ENCODE data around the gene FOSL2.

FOSL2 gene

GRCh38 chr2:28444956-28445355 lies 52.3 kb downstream of the FOSL2 start:
- no peaks in the 10 kb centered on the region for H3K27me3 ChIP-seq (replicated peaks)
- no peaks in the 10 kb centered on the region for H3K36me3 ChIP-seq (replicated peaks)
- in situ Hi-C loops (cut with HindIII; ENCODE audit: low pct_ligation_motif_present, low sequenced_read_pairs) = no loop called here
- H3K27ac ChIP-seq = no peak overlapping the region
- DNase-seq = no peak
- TF ChIP-seq CTCF (IDR thresholded peaks at IDR 0.05; ENCODE audit: low read depth, low read length, missing control alignments) = no peak
- H3K4me3 ChIP-seq (ENCODE audit: low read depth, low read length) = no peak overlapping the region

DNA sequence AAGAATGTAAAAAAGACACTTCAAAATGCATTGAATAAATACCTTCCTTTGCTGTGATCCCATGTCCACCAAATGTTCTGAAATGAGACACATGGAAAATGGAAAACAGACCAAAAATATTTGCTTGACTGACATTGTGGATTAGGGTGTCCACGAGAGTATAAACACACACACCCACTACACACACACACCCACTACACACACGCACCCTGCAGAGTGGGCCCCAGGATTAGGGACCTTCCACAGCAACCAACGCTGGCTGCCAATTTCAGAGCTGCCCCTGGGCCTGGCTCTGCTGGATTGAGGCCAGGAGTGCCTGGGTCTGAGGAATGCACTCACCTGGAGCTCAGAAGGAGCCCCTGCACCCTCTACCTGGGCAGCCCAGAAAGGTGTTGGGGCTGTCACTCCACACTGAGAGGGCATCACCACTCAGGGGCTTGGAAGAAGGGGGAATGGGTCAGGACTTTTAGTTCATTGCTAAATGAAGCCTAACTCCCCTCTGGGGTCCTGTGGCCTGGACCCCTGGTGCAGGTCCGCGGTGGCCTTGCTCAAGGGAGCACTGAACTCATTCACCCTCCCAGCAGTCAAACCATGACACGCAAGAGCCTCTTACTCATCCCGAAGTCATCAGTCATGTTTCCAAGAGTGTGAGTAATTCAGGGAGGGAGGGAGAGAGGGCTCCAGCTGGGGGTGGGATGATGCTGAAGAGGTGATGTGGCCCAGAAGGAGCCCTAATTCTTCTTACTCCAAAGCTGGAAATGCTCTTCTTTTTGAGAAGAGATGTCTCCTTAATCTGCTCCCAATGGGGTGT lies 53.0 kb downstream of the FOSL2 start:
- peak overlapping the region; percentile 78 for H3K27ac ChIP-seq
- peak; percentile 95 for DNase-seq
- H3K27me3 ChIP-seq (replicated peaks) = no peaks in the 10 kb centered on the region
- TF ChIP-seq CTCF (IDR thresholded peaks at IDR 0.05; ENCODE audit: low read depth, low read length, missing control alignments) = no peak
- H3K36me3 ChIP-seq (replicated peaks) = no peaks in the 10 kb centered on the region
- in situ Hi-C loops (cut with HindIII; ENCODE audit: low pct_ligation_motif_present, low sequenced_read_pairs) = no loop called here
- no peak overlapping the region for H3K4me3 ChIP-seq (ENCODE audit: low read depth, low read length)

GRCh38 chr2:28446531-28446930 lies 53.9 kb downstream of the FOSL2 start:
- TF ChIP-seq CTCF (IDR thresholded peaks at IDR 0.05; ENCODE audit: low read depth, low read length, missing control alignments) = no peak
- H3K36me3 ChIP-seq (replicated peaks) = no peaks in the 10 kb centered on the region
- in situ Hi-C loops (cut with HindIII; ENCODE audit: low pct_ligation_motif_present, low sequenced_read_pairs) = no loop called here
- no peak overlapping the region for H3K4me3 ChIP-seq (ENCODE audit: low read depth, low read length)
- DNase-seq = no peak
- H3K27ac ChIP-seq = peak overlapping the region; percentile 78
- no peaks in the 10 kb centered on the region for H3K27me3 ChIP-seq (replicated peaks)

- H3K27me3 ChIP-seq (replicated peaks) = no peaks in the 10 kb centered on the region
- no peak overlapping the region for H3K27ac ChIP-seq
- in situ Hi-C loops (cut with HindIII; ENCODE audit: low pct_ligation_motif_present, low sequenced_read_pairs) = no loop called here
- no peak for TF ChIP-seq CTCF (IDR thresholded peaks at IDR 0.05; ENCODE audit: low read depth, low read length, missing control alignments)
- no peak for DNase-seq
- no peak overlapping the region for H3K4me3 ChIP-seq (ENCODE audit: low read depth, low read length)
- no peaks in the 10 kb centered on the region for H3K36me3 ChIP-seq (replicated peaks)
Measured at GRCh38 chr2:28447086-28447485, 54.4 kb downstream of the FOSL2 start.

DNA sequence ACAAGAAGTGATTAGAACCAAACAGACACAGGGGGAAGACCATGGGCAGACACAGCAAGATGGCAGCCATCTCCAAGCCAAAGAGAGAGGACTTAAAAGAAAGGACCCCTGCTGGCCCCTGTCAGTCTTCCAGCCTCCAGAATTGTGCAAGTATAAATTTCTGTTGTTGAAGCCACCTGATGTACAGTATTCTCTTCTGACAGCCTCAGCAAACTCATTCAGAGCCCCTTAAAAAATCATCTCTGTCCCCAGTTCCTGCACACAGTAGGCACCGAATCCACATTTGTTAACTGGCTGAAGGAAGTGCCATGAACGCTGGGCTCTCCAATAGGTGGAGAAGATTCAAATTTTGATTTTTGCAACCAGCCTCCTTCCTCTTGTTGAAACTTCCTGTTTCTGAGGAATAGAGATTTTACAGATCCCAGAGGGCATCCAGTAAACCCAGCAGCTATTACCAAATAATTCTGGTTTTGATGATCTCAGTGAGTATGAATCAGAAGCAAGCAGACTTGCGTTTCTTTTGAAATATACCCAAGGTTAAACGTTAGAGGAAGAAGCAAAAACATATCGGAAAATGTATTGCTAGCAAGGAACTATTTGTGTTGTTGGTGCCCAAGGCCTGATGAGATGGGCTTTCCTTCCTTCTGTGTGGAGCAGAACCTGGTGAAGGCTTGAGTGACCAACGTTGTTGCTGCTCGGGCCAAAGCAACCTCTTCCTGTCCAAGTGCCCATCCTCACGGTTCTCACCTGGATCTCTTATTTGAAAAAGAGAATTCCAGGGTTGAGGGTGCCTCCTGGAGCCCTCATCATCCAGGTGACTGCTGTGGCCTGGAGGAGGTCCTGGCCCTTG lies 55.5 kb downstream of the FOSL2 start:
- in situ Hi-C loops (cut with HindIII; ENCODE audit: low pct_ligation_motif_present, low sequenced_read_pairs) = no loop called here
- H3K4me3 ChIP-seq (ENCODE audit: low read depth, low read length) = no peak overlapping the region
- peak overlapping the region; percentile 73 for H3K27ac ChIP-seq
- TF ChIP-seq CTCF (IDR thresholded peaks at IDR 0.05; ENCODE audit: low read depth, low read length, missing control alignments) = no peak
- H3K27me3 ChIP-seq (replicated peaks) = no peaks in the 10 kb centered on the region
- no peaks in the 10 kb centered on the region for H3K36me3 ChIP-seq (replicated peaks)
- peak; percentile 50 for DNase-seq

Measured in brain microvascular endothelial cell (primary cell).